Left lung (tissue), 10 donors: ENCODE results near the gene C4BPA. TPM values are rescaled to one million over a fixed set of nuclear protein-coding genes. Genes with fewer than 3 reads are reported as not detected.

ENCODE experiments used
- ATAC-seq: fragments of 200-7000 bp; cut with Tn5 transposase; one replicate; pipeline ENCODE4 v1.9.1; 2020; ENCODE audit warnings: moderate library complexity
- DNase-seq, 4 donors: peaks; one replicate each; pipeline ENCODE4 v3.0.0-alpha.2; 2013 to 2020
- H3K27ac ChIP-seq, 2 donors: fragments of 200-600 bp; sonication (generic) in 1 of 2; one replicate each; pipeline versions ENCODE4 v1.5.0 to v1.8.0; 2020 to 2021
- H3K27me3 ChIP-seq, 2 donors: fragments of 200-600 bp; sonication (generic) in 1 of 2; one replicate each; pipeline versions ENCODE4 v1.5.0 to v1.8.0; 2020 to 2021
- H3K36me3 ChIP-seq, 2 donors: fragments of 200-600 bp; sonication (generic) in 1 of 2; one replicate each; pipeline versions ENCODE4 v1.5.0 to v1.8.0; 2020 to 2021
- H3K4me1 ChIP-seq, 2 donors: fragments of 200-600 bp; one replicate each; pipeline ENCODE4 v1.8.0; 2021
- H3K4me3 ChIP-seq, 2 donors: fragments of 200-600 bp; sonication (generic) in 1 of 2; one replicate each; pipeline versions ENCODE4 v1.5.0 to v1.8.0; 2020 to 2021; ENCODE audit warnings: mild to moderate bottlenecking in 1 of 2
- H3K9me3 ChIP-seq, 2 donors: fragments of 200-600 bp; sonication (generic) in 1 of 2; one replicate each; pipeline versions ENCODE4 v1.5.0 to v1.8.0; 2020 to 2021
- intact Hi-C, 2 donors: fragments of 100-400 bp; cut with DNase I; formaldehyde crosslinking; loops; one replicate each; pipeline versions ENCODE4 v1.11.2 to v1.14.2; 2022
- polyA plus RNA-seq, 6 donors: library from polyadenylated mRNA; unstranded; fragments of 120-200 nt; gene quantifications; one replicate each; pipeline ENCODE4 v1.2.1, GENCODE V29; 2013; ENCODE audit not compliant: insufficient read length in 6 of 6
- total RNA-seq, 2 donors: library from RNA; stranded (reverse); fragmentation: NEBNext Ultra II Directional; extraction: Animal tissue kit (Norgen Biotek cat#: 25700); gene quantifications; one replicate each; pipeline ENCODE4 v1.2.1, GENCODE V29; 2021
- TF ChIP-seq, protein P1 (sequence below), 2 donors: fragments of 200-600 bp; sonication (generic) in 1 of 2; IDR thresholded peaks; one replicate each; pipeline versions ENCODE4 v1.5.0 to v1.8.0; 2021; ENCODE audit warnings: antibody characterized with exemption in 2 of 2
- donor health status: DM: no; HTN: yes; CAD: no.
- donor health status: DM: no; HTN: no; CAD: no.

C4BPA gene
- total and polyA plus RNA-seq, 8 donors: 0.31 to 32.1 (median 0.64) TPM

GRCh38 chr1:207058252-207058651 is 45.8 kb upstream of the C4BPA start:
- intact Hi-C loops: no loop called here
- H3K36me3 ChIP-seq: peaks cover 0 to 22% of the 10 kb centered on the region in 2 donors
- no peak overlapping the region for H3K4me3 ChIP-seq
- no peaks in the 10 kb centered on the region for H3K27me3 ChIP-seq
- no peaks in the 10 kb centered on the region for H3K9me3 ChIP-seq
- TF ChIP-seq, protein P1, sequence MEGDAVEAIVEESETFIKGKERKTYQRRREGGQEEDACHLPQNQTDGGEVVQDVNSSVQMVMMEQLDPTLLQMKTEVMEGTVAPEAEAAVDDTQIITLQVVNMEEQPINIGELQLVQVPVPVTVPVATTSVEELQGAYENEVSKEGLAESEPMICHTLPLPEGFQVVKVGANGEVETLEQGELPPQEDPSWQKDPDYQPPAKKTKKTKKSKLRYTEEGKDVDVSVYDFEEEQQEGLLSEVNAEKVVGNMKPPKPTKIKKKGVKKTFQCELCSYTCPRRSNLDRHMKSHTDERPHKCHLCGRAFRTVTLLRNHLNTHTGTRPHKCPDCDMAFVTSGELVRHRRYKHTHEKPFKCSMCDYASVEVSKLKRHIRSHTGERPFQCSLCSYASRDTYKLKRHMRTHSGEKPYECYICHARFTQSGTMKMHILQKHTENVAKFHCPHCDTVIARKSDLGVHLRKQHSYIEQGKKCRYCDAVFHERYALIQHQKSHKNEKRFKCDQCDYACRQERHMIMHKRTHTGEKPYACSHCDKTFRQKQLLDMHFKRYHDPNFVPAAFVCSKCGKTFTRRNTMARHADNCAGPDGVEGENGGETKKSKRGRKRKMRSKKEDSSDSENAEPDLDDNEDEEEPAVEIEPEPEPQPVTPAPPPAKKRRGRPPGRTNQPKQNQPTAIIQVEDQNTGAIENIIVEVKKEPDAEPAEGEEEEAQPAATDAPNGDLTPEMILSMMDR (IDR thresholded peaks at IDR 0.05): no peak
- DNase-seq (no peak), ATAC-seq (no peak)
- peak overlapping the region in 1 of 2 donors; percentile 76 for H3K27ac ChIP-seq
- peaks cover 3 to 45% of the 10 kb centered on the region in 2 donors for H3K4me1 ChIP-seq

DNA sequence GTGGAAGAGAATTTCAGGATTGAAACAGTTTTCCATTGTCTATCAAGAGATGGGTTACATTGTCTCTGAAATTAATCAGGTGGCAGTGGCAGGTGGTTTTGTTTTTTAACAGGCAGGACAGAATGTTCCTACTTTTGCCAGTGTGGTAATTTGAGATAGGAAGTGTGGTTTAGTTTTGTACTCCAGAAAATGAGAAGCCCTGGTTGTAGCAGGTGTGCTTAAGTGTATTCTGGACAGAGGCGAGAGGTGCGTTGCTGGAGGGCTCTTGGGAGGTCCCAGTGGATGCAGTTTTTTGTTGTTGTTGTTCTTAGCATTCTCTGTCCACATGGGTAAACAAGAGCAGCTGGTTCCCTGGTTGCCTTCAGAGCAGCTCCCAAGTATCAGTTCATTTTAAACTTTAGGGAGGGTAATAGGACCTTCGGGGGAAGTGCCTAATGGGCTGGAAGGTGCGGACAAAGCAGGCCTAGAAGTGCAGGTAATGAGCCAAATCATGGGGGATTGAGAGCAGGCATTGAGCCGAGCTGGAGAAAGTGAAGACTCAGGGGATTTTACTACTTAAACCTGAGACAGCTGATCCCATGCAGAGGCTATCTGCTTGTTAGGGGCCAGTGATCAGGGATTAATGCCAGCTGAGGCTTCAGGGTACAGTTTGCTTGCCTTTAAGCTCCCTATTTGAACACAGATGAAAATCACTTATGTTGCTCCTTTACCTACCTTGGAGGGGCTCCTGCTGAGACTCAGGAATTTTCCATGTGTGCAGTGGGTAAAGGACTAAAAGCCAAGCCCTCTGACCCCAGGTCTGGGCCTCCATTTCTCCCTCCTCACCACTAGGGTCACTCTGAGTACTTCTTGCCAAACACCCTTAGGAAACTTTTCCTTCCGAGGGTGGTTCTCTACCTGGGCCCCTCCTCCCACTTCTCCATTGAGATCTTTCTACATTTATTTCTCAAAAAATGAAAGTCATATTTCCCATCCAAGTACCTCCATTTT is 44.9 kb upstream of the C4BPA start:
- Histone ChIP-seq H3K27me3 (no peaks in the 10 kb centered on the region), H3K4me3 (no peak overlapping the region), H3K27ac (peak overlapping the region in 1 of 2 donors; percentile 76), H3K4me1 (peaks cover 3 to 35% of the 10 kb centered on the region in 2 donors), H3K36me3 (peaks cover 0 to 29% of the 10 kb centered on the region in 2 donors), H3K9me3 (no peaks in the 10 kb centered on the region)
- TF ChIP-seq, protein P1 (IDR thresholded peaks at IDR 0.05): no peak
- DNase-seq: no peak
- ATAC-seq: peak; percentile 23
- intact Hi-C loops: no loop called here

- no peaks in the 10 kb centered on the region for H3K9me3 ChIP-seq
- intact Hi-C loops: no loop called here
- H3K27ac ChIP-seq: peak overlapping the region in 1 of 2 donors; percentile 76
- TF ChIP-seq, protein P1 (IDR thresholded peaks at IDR 0.05): no peak
- no peaks in the 10 kb centered on the region for H3K27me3 ChIP-seq
- no peak overlapping the region for H3K4me3 ChIP-seq
- ATAC-seq (no peak), DNase-seq (no peak)
- H3K4me1 ChIP-seq: peaks cover 0 to 28% of the 10 kb centered on the region in 2 donors
- peaks cover 0 to 36% of the 10 kb centered on the region in 2 donors for H3K36me3 ChIP-seq
Measured at GRCh38 chr1:207059881-207060280, 44.2 kb upstream of the C4BPA start.

DNA sequence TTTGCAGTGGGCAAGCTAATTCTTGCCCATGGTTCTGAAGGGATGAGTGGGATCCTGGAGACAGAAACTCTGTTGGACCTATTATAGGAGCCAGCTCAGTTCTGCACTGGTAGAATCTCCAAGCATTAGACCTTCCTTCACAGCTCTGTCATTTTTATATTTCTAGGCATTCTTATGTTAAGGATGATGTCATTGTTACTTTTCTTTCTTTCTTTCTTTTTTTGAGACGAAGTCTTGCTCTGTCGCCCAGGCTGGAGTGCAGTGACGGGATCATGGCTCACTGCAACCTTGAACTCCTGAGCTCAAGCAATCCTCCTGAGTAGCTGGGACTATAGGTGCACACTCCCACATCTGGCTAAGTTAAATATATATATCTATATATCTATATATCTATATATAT is 43.4 kb upstream of the C4BPA start:
- H3K36me3 ChIP-seq: peaks cover 0 to 43% of the 10 kb centered on the region in 2 donors
- ATAC-seq (no peak), DNase-seq (no peak)
- no peaks in the 10 kb centered on the region for H3K9me3 ChIP-seq
- H3K4me1 ChIP-seq: peaks cover 0 to 25% of the 10 kb centered on the region in 2 donors
- H3K4me3 ChIP-seq: no peak overlapping the region
- intact Hi-C loops: no loop called here
- H3K27me3 ChIP-seq: no peaks in the 10 kb centered on the region
- TF ChIP-seq, protein P1 (IDR thresholded peaks at IDR 0.05): no peak
- peak overlapping the region in 1 of 2 donors; percentile 76 for H3K27ac ChIP-seq

DNA sequence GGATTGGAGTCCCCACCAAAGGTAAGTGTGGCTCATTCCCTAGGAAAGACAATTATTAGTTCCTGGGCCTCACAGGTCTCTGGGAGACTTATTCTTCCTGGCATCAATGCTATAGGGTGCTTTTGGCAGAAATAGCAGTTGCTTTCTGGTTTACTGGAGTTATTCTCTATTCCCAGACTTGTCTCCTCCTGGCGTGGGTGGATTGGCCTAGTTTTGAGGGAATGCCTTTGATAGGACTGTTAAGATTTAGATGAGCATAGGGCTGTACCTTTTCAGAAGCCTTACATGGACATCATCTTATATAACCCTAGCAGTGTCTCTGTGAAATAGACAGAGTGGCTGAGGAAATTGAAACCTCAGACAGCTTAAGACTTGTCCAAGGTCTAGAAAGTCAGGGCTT is 42.0 kb upstream of the C4BPA start:
- ATAC-seq: no peak
- H3K27ac ChIP-seq: no peak overlapping the region
- H3K27me3 ChIP-seq: no peaks in the 10 kb centered on the region
- H3K4me1 ChIP-seq: peaks cover 0 to 14% of the 10 kb centered on the region in 2 donors
- no peak for DNase-seq
- H3K4me3 ChIP-seq: no peak overlapping the region
- H3K36me3 ChIP-seq: peaks cover 0 to 57% of the 10 kb centered on the region in 2 donors
- intact Hi-C loops: no loop called here
- H3K9me3 ChIP-seq: no peaks in the 10 kb centered on the region
- TF ChIP-seq, protein P1 (IDR thresholded peaks at IDR 0.05): no peak
